Mucosa of descending colon (tissue), 3 donors: Measurements from ENCODE around the gene HHAT. TPM values are rescaled to one million over a fixed set of nuclear protein-coding genes. Genes with fewer than 3 reads are reported as not detected.

Experiments used
- ATAC-seq: fragments of 200-7000 bp; cut with Tn5 transposase; one replicate; pipeline ENCODE4 v1.9.1; 2020; ENCODE audit warnings: mild to moderate bottlenecking, moderate library complexity
- DNase-seq, 3 donors: peaks; one replicate each; pipeline ENCODE4 v3.0.0-alpha.2; 2020
- H3K36me3 ChIP-seq: fragments of 200-600 bp; one replicate; pipeline ENCODE4 v1.8.0; 2021; ENCODE audit warnings: low read depth, mild to moderate bottlenecking
- H3K4me1 ChIP-seq: fragments of 200-600 bp; one replicate; pipeline ENCODE4 v1.8.0; 2021; ENCODE audit warnings: low read depth, mild to moderate bottlenecking
- H3K4me3 ChIP-seq: fragments of 200-600 bp; one replicate; pipeline ENCODE4 v1.8.0; 2021; ENCODE audit warnings: mild to moderate bottlenecking
- H3K9me3 ChIP-seq: fragments of 200-600 bp; one replicate; pipeline ENCODE4 v1.8.0; 2021; ENCODE audit warnings: mild to moderate bottlenecking
- intact Hi-C, 2 donors: fragments of 100-400 bp; cut with DNase I in 1 of 2; cut with micrococcal nuclease in 1 of 2; formaldehyde crosslinking; loops; one replicate each; pipeline versions ENCODE4 v1.11.0 to v1.11.1; 2022; cut with DNase I, micrococcal nuclease
- total RNA-seq, 3 donors: library from RNA; stranded (reverse); fragmentation: NEBNext Ultra II Directional in 2 of 3; extraction: Animal tissue kit (Norgen Biotek cat#: 25700) in 2 of 3; gene quantifications; one replicate each; pipeline versions ENCODE4 v1.2.1 to v1.2.4, GENCODE V29; 2021 to 2023
- TF ChIP-seq, protein P1 (sequence below): fragments of 200-600 bp; IDR thresholded peaks from one replicate; pipeline ENCODE4 v1.8.0; 2022; ENCODE audit warnings: antibody characterized with exemption, mild to moderate bottlenecking
- donor health status: DM: no; HTN: no; CAD: no; lungs with moderate emphysema.
- donor health status: DM: no; HTN: no; CAD: no.
- donor health status: DM: no; HTN: yes; CAD: no.

HHAT gene
- total RNA-seq, 3 donors from 2014 or later: 4.1 to 8.6 (median 5.9) TPM

DNA sequence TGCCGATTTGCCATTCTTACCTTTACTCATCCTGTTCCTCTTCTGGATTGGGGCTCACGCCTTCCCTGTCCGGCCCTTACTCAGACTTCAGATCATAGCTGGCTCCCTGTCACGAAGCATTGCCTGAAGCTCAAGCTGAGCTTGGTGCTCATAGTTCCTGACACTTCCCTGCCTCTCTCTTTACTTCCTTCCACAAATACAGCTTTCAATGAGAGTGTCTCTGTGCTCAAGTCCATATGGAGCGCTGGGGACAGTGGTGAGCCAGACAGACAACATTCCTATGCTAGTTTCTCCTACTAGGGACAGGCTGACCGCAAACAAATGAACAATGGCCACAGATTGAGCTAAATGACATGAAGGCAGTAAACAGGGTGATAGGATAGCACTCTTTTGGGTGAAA is 38.1 kb downstream of the HHAT start:
- ATAC-seq (no peak), DNase-seq (no peak)
- intact Hi-C loops: no loop called here
- no peaks in the 10 kb centered on the region for H3K36me3 ChIP-seq
- H3K4me3 ChIP-seq: no peak overlapping the region
- no peaks in the 10 kb centered on the region for H3K9me3 ChIP-seq
- TF ChIP-seq, protein P1, sequence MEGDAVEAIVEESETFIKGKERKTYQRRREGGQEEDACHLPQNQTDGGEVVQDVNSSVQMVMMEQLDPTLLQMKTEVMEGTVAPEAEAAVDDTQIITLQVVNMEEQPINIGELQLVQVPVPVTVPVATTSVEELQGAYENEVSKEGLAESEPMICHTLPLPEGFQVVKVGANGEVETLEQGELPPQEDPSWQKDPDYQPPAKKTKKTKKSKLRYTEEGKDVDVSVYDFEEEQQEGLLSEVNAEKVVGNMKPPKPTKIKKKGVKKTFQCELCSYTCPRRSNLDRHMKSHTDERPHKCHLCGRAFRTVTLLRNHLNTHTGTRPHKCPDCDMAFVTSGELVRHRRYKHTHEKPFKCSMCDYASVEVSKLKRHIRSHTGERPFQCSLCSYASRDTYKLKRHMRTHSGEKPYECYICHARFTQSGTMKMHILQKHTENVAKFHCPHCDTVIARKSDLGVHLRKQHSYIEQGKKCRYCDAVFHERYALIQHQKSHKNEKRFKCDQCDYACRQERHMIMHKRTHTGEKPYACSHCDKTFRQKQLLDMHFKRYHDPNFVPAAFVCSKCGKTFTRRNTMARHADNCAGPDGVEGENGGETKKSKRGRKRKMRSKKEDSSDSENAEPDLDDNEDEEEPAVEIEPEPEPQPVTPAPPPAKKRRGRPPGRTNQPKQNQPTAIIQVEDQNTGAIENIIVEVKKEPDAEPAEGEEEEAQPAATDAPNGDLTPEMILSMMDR: no peak
- peaks cover 3% of the 10 kb centered on the region for H3K4me1 ChIP-seq

DNA sequence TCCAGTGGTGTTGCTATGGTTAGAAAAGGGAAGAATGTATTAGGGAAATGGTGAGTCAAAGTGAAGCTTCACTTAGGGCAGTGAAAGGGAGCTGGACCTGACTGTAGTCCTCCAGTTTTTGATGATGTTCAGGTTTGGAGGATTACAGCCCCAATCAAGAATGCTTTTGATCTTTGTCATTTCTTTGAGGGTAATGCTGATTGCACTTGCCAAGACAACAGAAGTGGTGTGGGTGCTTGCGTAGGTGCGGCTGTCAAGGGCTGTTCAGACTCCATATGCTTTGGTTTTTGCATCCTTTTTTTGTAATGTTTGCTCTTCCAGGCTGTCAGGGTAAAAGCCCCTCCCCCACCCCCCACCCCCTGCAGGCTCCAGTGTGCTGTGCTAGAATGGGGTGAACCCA is 38.9 kb downstream of the HHAT start:
- no peak for ATAC-seq
- H3K9me3 ChIP-seq: no peaks in the 10 kb centered on the region
- peaks cover 3% of the 10 kb centered on the region for H3K4me1 ChIP-seq
- H3K36me3 ChIP-seq: no peaks in the 10 kb centered on the region
- H3K4me3 ChIP-seq: no peak overlapping the region
- intact Hi-C loops: no loop called here
- TF ChIP-seq, protein P1: no peak
- DNase-seq: no peak

DNA sequence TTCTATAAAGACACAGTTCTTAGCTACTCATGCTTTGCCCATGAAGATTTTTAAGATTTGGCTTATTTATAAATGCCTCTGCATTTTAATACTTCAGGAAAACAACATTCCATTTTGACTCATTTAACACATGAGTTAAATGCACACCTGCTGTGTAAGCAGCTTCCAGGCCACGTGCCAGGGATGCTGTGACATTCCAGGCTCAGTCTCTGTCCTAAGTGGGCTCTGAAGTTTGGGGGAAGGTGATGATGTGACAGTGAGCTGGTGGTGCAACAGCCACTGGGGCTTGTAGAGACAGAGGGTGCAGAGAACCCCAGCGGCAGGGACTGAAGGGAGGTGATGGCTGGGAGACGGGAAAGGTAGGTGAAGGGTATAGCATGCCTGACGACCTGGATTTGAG is 40.7 kb downstream of the HHAT start:
- H3K9me3 ChIP-seq: no peaks in the 10 kb centered on the region
- TF ChIP-seq, protein P1: no peak

DNA sequence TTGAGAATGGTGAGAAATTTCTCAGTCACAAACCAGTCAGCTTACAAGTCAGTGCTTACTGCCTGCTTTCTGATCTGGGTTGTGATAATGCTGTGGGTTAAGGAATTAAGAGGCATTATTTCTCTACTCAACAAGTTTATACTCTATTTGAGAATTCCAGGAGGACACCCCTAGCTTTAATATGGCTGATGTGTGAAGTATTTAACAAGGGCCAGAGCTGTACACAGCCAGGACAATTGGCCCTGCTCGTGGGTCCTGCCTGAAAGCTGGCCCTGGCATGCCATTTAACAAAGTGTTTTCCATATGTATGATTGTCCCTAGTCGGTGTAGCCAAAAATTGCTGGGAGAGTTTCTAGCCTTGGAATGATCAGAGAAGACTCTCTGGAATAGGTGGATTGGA is 43.2 kb downstream of the HHAT start:
- H3K4me1 ChIP-seq: no peaks in the 10 kb centered on the region
- ATAC-seq (no peak), DNase-seq (no peak)
- H3K4me3 ChIP-seq: no peak overlapping the region
- H3K9me3 ChIP-seq: no peaks in the 10 kb centered on the region
- TF ChIP-seq, protein P1: no peak
- no peaks in the 10 kb centered on the region for H3K36me3 ChIP-seq
- intact Hi-C loops: no loop called here

More for the DNA sequence above, 40.7 kb downstream of the HHAT start:
- ATAC-seq (no peak), DNase-seq (no peak)
- Histone ChIP-seq H3K4me1 (no peaks in the 10 kb centered on the region), H3K4me3 (no peak overlapping the region), H3K36me3 (no peaks in the 10 kb centered on the region)
- intact Hi-C loops: no loop called here

DNA sequence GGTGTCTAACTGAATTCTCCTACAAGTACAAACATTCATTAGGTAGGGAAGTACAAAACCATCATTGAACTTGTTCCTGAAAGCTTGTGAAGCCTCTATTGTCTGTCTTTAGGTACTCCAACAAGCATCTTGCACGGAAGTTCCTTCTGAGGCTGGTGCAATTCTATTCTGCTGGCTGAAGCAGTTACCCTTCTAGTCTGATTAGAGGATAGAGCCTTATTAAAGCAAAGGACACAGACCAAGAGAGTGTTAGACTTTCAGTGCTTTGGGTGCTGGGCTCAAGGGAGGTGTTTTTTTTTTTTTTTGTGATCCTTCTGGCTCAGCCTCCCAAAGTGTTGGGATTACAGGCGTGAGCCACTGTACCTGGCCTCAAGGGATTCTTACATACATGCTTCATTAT is 43.8 kb downstream of the HHAT start:
- Histone ChIP-seq H3K36me3 (no peaks in the 10 kb centered on the region), H3K9me3 (no peaks in the 10 kb centered on the region), H3K4me1 (no peaks in the 10 kb centered on the region), H3K4me3 (no peak overlapping the region)
- ATAC-seq (no peak), DNase-seq (no peak)
- TF ChIP-seq, protein P1: no peak
- intact Hi-C loops: no loop called here
